Left renal cortex interstitium (tissue), 4 donors: ENCODE results near the gene IL1RAP. TPM values are rescaled to one million over a fixed set of nuclear protein-coding genes. Genes with fewer than 3 reads are reported as not detected.

Experiments used
- DNase-seq, 4 donors: peaks; one replicate each; pipeline ENCODE4 v3.0.0-alpha.2; 2013; ENCODE audit warnings: low read depth in 4 of 4, low spot score in 2 of 4, missing footprints in 1 of 4
- polyA plus RNA-seq, 4 donors: library from polyadenylated mRNA; unstranded; fragments of 120-200 nt; gene quantifications; one replicate each; pipeline ENCODE4 v1.2.1, GENCODE V29; 2013; ENCODE audit not compliant: insufficient read length in 4 of 4

IL1RAP gene
- polyA plus RNA-seq, 4 donors, result 14.4 to 30.6 (median 20.9) TPM

DNA sequence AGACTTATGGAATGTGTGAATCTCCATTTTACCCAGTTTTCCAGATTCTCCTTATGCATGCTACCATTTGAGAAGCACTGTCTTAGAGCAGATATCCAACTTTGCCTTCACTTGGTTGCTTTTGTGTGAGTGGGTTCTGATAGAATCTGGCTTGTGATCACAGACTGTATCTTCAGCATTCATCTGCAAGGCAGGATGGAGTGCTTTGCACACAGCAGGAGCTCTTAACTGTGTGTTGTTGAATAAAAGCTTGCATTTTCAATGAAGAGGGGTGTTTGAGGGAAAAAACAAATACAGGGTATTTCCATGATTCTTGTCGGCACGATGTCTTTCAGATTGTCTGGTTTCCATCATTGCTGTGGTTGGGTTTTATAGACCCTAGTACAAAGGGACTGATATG, 24.4 kb downstream of the IL1RAP start:
- no peak for DNase-seq

DNA sequence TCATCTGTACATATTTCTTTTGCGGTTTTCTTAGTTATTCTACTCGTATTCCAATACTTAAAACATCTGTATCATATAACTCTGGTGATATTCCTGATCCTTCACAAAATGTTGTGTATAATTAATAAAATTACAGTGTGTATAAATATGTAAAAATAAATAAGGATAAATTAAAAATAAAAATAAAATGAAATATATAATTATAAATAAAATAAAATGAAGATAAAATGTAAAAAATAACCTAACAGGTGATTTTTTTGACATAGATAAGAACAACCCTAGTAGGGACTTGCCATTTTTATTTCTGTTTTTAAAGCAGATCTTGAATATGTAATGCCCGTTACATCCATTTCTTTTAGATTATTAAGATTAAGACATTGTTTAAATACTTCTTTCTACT, 25.6 kb downstream of the IL1RAP start:
- DNase-seq, result no peak

DNA sequence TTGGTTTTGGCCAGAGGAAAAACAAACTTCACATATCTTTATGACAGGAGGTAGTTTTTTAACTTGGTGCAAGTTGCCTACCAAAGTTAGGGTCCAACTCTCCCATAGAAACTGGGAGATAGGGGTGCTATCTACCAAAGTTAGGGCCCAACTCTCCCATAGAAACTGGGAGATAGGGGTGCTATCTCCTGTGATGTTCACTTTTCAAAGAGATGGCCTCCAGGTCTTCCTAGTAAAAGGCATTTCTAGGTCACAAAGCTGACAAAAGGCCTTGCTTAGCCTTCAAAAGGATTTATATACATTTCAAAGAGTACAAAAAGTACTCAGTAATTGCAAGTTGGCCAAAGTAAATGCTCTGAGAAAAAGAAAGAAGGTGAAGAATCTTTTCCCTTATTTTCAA, 27.1 kb downstream of the IL1RAP start:
- no peak for DNase-seq

DNA sequence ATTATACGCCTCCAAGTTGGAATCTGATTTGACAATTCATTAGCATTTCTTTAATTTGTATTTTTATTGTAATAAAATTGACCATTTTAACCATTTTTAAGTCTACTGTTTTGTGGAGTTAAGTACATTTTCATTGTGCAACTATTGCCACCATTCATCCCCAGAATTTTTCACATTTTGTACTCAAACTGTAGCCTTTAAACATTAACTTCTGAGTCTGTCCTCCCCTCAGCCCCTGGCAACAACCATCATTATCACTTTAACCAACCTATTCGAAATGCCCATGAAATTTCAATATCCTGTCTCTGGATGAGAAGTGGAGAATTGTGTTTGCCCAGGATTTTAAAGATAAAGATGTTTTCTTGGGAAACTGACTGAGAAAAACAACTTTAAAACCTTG, 27.7 kb downstream of the IL1RAP start:
- no peak for DNase-seq

DNA sequence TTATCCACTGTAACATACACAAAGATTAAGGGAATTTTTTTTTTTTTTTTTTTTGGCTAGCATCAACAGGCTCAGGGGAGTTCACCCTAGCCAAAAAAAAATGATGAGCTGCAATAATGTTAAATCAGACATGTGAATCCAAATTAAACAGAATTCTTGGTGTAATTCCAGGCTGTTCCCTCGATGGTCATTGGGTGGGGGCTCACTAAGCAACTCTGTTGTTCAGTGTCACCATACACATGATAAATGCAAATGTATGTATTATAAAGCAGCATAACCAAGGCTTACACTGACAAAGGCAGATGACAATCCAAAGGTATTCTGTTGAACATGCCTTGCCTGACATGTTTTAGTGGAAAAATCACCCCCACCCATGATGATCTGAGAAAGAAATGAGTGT, 29.0 kb downstream of the IL1RAP start:
- no peak for DNase-seq

DNA sequence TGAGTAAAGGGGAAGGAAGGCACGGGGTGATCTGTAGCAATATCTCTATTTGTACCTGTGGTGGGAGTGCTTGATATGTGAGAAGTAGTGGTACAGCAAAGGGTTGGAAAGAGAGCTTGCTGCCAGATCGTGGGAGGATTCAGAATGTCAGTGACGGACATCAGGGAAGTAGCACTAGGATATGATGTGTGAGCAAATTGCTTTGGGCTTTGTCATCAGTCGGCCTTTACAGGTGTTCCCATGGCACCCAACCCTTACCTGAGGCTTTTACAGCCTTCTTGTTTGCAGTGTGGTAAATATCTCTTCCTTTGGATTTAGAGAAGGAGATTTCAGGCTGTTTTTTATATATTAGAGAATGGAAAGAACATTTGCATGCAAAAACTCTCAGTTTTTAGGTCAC, 29.8 kb downstream of the IL1RAP start:
- no peak for DNase-seq

DNA sequence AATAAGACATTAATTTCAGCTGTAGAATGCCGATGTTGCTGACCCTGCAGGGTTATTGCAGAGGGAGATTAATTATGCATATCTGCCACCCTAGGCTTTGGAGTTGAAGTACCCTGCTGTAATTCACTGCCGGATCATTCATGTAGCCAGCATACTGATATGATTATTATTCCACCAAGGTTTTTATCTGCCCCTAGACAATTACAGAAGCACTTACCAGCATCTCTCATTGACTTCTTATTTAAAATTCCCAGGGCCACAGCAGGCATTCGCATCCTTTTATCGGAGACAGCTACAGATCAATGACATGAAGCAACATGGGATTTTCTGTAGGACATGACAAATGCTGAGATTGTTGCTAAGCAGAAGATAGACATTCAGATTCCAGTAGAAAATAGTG, 31.3 kb downstream of the IL1RAP start:
- no peak for DNase-seq

DNA sequence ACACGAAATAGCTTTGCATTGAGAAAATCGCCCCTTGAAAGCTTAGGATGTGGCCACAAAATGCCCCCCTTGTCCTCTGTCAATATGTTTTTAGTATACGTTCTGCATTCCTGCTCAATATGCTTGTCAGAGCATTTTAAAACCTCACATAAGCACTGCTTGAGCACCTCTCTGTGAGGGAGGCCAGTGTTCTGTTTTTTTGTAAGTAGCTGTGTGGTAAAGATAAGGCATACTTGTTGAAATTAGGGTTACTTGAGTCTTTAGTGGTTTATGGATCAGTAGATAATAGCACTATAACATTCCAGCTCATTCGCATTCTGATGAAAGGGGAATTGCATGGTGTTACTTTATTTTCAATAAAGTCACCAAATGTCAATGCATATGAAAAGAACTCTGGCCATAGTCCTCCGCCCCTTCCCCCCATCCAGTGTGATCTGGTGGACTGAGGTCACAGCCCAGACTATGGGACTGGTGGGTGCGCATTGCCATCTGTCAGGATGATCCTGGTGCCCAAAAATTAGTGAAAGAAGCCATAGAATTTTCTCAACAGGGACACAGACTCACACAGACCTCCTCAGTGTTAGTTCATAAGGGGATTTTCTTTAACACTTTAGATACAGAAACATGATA, 33.1 kb downstream of the IL1RAP start:
- DNase-seq, result no peak

DNA sequence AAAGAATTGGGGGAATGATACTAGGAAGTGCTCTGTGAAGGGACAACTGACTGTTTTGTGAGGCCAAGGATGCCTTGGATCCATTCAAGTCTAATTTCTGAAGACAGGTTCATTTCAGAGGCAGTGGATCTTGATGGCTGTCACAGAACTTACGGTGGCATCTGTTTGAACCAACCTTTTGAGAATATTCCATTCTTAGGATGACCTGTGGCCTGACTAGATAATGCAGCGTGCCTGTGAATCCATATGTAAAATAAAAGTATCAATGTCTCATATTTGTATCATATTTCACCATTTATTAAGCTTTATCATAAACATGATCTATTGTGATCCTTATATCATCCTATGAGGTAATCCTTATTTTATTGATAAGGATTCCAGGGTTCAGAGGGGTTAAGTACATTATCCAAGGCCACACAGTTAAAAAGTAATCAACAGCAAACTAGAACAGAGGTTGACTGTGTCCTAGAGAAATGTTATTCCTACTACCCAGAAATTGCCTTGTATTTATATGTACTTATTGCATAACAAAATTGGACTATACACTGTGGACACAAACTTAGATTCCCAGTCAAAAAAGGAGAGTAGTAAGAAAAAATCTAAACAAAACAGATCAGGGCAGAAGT, 34.3 kb downstream of the IL1RAP start:
- DNase-seq, result no peak

DNA sequence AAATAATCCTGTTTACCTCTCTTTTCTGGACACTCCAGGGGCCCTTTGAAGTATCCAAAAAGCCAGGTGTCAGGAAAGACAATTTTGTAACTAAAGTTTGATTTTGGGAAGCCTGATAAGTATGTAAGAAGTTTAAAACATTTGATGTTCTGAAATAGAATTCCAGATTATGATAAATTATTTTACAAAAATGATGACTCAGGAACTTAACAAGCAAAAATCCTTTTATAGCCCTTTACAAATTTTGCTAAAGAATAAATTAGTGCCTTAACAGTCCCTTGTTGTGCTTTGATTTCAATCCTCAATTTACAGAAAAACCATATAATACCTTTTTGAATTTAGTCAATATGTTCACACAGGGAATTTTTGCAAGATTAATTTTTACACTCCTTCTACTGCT, 38.1 kb downstream of the IL1RAP start:
- no peak for DNase-seq

DNA sequence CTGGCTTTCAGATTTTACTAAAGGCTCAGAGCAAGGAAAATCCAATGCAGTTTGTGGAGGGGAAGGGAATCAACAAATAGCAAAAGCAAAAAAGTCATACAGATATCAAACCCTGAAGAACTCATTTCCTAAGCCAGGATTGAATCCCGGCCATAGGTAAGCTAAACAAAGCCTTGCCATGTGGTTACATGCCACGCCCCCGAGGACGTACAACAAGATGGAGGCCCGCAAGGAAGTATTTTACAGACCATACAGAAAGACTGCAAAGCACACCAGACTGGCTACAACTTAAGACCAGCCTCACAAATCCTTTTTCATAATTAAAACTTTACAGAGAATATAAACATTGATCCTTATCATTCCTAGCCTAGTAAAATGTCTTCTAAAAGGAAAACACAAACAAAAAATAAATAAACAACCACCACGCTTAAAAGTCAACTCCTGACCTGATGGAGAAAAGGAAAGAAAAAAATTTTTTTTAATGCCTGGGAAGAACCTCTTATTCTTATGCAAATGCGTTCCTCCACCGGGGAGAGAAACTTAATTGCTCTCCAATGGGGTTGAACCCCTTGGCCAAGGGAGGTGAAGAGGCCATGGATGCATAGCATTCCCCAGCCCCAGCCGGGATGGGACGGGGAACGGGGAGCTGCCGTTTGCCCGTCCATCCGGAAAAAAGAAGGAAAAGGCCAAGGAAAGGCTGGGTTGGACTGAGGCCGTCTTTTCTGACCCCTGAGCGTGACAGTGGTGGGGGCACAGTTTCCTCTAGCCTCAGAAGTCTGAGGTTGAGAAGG, 39.3 kb downstream of the IL1RAP start:
- no peak for DNase-seq

DNA sequence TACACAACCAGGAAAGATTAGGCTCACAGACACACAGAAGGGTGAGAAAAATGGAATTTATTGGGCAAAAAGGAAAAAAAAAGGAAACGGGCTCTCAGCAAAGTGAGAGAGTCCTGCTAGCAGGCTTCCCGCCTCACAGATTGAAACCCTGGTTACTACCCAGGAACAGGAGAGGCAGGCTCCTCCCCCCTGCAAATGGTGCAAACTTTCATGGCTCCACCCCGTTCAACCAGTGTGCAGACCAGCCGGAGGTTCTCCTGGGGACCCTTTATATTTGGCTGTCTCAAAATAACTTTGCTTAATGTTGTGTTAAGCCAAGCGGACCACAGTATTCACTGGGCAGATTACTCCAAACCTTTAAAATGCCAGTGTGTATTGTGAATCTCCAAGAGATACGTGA, 40.3 kb downstream of the IL1RAP start:
- no peak for DNase-seq

DNA sequence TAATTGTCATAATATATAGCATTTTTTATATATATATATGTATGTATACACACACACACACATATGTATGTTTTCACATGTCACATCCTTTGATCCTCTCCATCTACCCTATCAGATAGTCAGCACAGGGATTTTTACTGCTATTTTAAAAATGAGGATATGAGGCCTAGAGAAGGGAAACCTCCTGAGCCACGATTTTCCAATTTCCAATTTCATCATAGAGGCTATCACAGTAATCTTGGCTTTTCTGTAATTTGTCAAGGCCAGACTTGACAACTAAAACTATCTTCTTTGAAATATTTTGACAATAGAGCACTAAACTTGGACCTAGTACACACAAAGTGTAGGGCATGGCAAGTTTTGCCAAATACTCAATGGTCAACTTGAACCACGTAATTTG, 42.5 kb downstream of the IL1RAP start:
- DNase-seq, result no peak

DNA sequence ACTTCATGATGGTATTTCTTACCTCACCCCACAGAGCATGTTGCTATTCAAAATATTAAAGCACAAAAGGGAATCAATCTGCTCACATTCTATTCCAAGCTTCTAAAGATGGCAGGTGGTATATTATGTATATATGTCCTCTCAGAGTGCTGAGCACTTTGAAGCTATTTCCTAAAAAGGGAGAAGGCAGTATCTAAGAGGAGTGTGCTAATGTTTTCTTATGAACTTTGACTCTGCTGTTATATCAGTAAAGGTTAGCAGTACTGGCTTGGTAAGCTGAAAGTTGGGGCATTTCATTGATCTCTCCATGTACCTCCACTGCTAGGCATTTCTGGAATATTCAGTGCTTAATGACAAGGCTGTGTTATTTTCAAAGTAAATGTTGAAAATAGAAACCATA, 43.4 kb downstream of the IL1RAP start:
- DNase-seq, result no peak

DNA sequence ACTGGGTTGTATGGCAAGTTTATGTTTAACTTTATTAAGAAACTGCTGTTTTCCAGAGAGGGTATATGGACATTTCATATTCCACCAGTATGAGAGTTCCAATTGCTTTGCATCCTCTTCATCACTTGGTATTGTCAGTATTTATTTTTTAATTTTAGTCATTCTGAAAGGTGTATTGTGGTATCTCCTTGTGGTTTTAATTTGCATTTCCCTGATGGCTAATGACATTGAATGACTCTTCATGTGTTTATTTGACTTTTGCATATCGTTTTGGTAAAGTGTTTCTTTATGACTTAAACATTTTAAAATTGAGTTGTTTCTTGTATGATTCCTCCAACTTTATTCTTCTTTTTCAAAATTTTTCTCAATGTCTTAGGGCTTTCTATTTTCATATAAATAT, 44.4 kb downstream of the IL1RAP start:
- no peak for DNase-seq

DNA sequence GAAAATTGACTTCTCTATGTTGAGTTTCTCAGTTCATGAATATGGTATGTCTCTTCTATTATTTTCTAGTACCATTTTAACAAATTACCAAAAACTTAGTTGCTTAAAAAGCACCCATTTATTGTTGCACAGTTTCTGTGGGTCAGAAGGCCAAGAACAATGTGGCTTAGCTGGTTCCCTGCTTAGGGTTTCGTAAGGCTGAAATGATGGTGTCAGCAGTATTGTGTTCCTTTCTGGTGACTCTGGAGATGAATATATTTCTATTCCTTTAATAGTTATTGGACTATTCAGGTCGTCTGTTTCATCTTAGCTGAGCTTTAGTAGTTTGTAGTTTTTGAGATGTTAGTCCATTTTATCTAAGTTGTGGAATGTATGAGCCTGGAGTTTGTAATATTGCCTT, 44.9 kb downstream of the IL1RAP start:
- no peak for DNase-seq

DNA sequence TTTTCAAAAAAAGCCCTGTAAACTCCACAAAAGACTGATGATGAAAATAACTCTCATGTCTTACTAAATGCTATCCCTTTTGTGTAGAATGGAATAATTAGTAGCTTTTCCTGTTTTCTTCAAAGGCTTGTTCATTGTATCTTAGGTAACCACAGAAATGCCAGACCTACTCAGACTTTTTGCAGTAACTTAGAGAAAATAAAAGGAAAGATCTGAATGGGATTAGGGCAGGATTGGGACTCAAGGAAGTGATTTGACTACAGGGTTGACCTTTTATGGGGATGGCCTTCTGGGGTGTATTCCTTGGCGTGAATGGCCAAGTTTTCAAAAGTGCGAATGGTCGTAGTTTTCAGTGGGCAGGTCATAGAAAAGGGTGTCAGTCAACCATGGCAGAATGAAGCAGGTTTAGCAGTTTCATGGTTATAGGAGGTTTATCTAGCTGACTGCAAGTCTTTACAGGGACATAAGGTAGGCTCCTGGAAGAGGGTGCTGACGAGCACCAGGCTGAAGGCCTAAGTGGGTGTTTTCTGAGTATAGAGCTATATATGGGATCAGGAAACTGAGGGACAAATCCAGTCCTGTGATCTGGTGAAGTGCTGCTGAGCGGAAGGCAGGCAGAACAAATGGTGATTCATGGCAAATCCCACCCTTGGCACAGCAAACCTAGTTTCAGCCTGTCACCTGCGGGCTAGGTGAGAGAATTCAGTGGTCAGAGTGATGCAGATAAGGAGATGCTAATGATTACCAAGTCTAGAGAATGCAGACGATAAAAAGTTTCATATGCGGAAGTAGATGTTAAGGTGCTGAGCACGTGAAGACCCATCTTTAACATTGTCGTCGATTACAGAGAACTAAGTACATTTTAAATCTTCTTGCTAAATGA, 46.4 kb downstream of the IL1RAP start:
- no peak for DNase-seq

DNA sequence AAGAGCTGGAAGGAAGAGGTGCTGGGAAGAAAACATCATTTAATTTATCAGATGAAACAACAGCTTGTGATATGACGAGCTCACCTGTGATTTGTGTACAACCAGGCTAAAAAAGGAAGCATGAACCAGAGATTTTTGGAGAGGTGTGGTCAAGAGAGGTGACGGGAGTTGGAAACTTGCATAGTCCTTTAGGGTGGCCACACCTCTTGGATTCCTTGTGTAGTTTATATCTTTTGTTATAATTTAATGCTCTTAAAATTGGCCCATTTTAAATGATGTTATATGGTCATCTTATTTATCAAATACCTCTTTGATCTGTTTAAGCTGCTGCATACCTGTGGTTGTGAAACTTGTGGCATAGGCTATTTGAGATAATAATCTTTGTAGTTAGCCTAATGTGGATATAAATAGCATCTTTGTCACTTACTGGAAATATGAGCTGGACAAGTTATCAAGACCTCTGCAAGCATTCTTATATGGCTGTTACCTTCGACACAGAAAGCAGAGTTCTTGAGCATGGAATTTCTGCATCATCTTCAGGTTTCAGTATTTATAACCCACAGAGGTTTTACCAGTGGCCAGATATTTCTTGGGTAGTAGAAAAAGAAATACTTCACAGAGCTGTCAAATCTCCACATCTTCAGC, 49.1 kb downstream of the IL1RAP start:
- no peak for DNase-seq

DNA sequence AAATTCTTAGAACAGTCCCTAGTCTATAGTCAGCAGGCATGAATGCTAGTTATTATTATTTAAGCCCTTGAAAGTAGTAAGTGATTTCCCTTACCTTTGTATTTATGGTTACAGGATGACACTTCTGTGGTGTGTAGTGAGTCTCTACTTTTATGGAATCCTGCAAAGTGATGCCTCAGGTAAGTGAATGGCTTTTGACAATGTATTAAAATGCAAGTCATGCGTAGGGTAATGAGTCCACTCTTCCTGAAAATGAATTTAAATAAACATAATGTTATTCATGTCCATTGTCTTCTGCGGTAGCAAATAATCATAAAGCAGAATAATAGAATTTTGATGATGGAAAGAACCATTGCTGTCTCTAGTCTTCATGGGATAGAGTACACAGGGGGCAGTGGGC, 50.3 kb downstream of the IL1RAP start:
- DNase-seq, result no peak

DNA sequence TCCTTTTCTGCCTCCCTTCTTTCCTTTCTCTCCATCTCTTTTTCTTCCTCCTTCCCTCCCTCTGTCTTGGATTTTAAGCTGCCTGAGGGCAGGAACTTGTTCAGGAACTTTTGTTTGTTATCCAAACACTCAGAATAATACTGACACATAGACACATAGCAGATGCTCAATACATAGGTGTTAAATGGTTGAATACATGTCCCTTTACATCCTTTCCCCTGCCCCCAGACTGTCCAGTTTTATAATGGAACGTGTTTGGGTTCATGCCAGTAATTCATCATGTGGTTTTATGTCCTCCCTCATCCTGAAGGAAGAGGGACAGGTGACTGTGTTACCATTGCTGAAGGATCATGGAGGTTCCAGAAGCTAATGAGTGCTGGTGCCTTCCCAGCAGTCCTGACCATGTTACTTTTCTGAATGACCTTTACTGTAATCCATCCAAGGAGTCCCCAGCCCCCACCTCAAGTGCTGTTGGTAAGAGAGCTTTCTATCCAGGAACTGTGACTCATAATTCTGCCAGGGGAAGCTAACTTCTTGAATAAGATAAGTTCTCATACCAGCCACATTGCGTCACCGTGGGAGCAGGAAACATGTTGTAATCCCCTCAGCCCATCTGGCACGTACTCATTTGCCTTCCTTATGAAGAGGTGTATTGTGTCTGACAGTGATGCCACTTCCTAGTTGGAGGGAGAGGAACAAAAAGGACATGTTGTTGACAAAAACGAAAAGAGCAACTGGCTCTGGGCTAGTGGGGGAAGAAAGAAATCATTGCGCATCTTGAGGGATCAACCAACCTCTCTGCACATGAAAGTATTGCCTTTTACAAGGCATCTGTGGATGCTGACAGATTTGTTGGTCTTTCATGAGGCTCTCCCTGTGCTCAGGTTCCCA, 52.4 kb downstream of the IL1RAP start:
- no peak for DNase-seq
